GM12891 (cell line): ENCODE data around the gene PCDH7.

Experiments
- PAX5 ChIP-seq: IDR thresholded peaks from 2 replicates; pipeline ENCODE4 v1.6.1; 2011; ENCODE audit warnings: low read length, moderate library complexity, mild to moderate bottlenecking; ENCODE audit not compliant: insufficient read depth, severe bottlenecking
- POLR2A ChIP-seq: IDR thresholded peaks from 2 replicates; pipeline ENCODE4 v1.6.1; 2011; ENCODE audit warnings: low read depth, low read length, control low read depth

- TF ChIP-seq POLR2A (no peak), PAX5 (no peak)
These were observed 47.1 kb downstream of the PCDH7 start for GRCh38 chr4:30767147-30767845.
